Measurements from ENCODE around the gene POU2F1. TPM values are rescaled to one million over a fixed set of nuclear protein-coding genes. Genes with fewer than 3 reads are reported as not detected.

The POU2F1 gene
- total and polyA plus RNA-seq, 2 donors (not counting 1 experiment from before 2014, with no cell fraction given) = 5.2 to 48.8 TPM

DNA sequence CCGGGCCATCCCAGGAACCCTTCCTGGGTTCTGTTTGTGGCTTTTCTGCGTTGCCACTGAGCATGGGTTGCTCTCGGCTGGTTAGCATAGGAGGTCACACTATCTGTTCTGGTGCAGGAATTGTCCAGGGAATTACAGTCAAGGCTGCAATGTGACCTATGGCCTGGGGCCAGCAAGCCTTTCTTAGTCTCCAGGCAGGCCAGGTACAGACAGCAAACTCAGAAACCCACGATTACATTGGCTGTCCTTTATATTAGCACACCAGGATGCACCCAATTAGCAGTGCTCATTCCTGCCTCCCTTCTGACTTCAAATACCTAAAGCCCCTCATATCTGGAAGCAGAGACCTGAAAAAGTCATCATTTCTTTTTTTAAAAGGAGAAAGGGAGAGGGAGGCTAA is 242.4 kb downstream of the POU2F1 start:
- Histone ChIP-seq H2AFZ (ENCODE audit: insufficient read depth, low read depth, low read length, poor library complexity, severe bottlenecking) (no peak overlapping the region), H3K9ac (ENCODE audit: low read length) (no peak overlapping the region), H3K27ac (ENCODE audit: low read length in 2 of 2) (no peak overlapping the region), H3K27me3 (replicated peaks in 1 of 4; ENCODE audit: control extremely low read depth in 1 of 4, control insufficient read depth in 3 of 4, insufficient read depth in 4 of 4, low read length in 3 of 4) (no peaks in the 10 kb centered on the region), H3K36me3 (replicated peaks in 1 of 2; ENCODE audit: control extremely low read depth in 1 of 2, control insufficient read depth in 1 of 2, extremely low read depth in 1 of 2, insufficient read depth in 2 of 2, low read length in 1 of 2) (no peaks in the 10 kb centered on the region), H3K4me2 (replicated peaks; ENCODE audit: low read depth, low read length, poor library complexity, severe bottlenecking) (no peak overlapping the region), H4K20me1 (ENCODE audit: control insufficient read depth, insufficient read depth, low read length, poor library complexity, severe bottlenecking) (no peaks in the 10 kb centered on the region), H3K4me1 (ENCODE audit: control insufficient read depth in 2 of 2, insufficient read depth in 2 of 2, low read length in 2 of 2) (no peaks in the 10 kb centered on the region), H3K4me3 (ENCODE audit: control extremely low read depth in 1 of 5, extremely low read depth in 1 of 5, insufficient read depth in 1 of 5, low read depth in 2 of 5, low read length in 4 of 5) (no peak overlapping the region), H3K9me3 (ENCODE audit: control extremely low read depth in 1 of 3, control insufficient read depth in 2 of 3, insufficient read depth in 1 of 3, low read length in 2 of 3) (no peaks in the 10 kb centered on the region), H3K79me2 (ENCODE audit: control insufficient read depth, insufficient read depth, low read length) (no peaks in the 10 kb centered on the region)
- no peak for ATAC-seq (ENCODE audit: low read depth)
- Mint-ChIP-seq H3K27me3 (no peaks in the 10 kb centered on the region), H3K27ac (no peak overlapping the region), H3K9me3 (ENCODE audit: insufficient read depth) (no peaks in the 10 kb centered on the region), H3K4me1 (no peaks in the 10 kb centered on the region), H3K4me3 (no peak overlapping the region)
- TF ChIP-seq CTCF (IDR thresholded peaks at IDR 0.05) = no peak
- no peak for TF ChIP-seq EZH2 (IDR thresholded peaks at IDR 0.05; ENCODE audit: borderline replicate concordance, insufficient read depth, low read depth, low read length, poor library complexity, severe bottlenecking)
- DNase-seq = no peak
- CTCF ChIA-PET = no interaction called here
- POLR2A ChIA-PET = no interaction called here
- WGBS (ENCODE audit: insufficient coverage) = 96% methylated on average over 4 of the region's 4 CpGs
- intact Hi-C loops (cut with micrococcal nuclease) = no loop called here

DNA sequence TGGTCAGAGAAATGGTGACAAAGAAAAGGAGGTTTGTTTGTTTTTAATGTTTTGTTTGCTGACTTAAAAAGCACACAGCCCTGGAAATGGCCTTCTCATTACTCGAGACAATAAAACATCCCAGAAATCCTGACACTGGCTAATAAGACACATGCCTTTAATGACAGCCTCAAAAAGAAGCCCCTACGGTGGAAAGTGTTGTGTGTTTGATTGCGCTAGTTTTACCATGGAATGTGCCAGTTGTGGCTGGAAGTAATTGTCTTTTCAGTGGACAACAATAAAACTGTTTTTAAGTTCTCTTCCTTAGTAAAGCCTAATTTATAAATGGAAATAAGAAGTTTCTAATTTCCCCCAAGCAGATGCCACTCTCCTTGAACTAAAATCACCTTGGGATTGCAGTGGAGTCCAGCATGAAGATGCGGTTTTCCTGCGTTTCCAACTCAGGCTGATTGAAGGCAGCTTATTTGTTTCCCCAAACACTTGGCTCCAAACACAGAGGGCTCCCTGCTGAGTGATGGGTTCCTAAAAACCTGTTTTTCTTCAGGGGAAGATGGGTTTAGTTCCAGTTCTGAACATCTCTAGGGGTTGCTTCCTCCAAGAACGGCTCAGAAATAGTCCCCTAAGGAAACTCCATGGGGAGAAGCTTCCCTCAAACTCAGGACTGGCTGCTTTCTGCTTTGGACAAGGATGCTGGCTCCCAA is 243.3 kb downstream of the POU2F1 start:
- Histone ChIP-seq H3K79me2 (ENCODE audit: control insufficient read depth, insufficient read depth, low read length) (no peaks in the 10 kb centered on the region), H3K27me3 (replicated peaks in 1 of 4; ENCODE audit: control extremely low read depth in 1 of 4, control insufficient read depth in 3 of 4, insufficient read depth in 4 of 4, low read length in 3 of 4) (no peaks in the 10 kb centered on the region), H3K4me1 (ENCODE audit: control insufficient read depth in 2 of 2, insufficient read depth in 2 of 2, low read length in 2 of 2) (no peaks in the 10 kb centered on the region), H3K4me2 (replicated peaks; ENCODE audit: low read depth, low read length, poor library complexity, severe bottlenecking) (no peak overlapping the region), H3K9me3 (ENCODE audit: control extremely low read depth in 1 of 3, control insufficient read depth in 2 of 3, insufficient read depth in 1 of 3, low read length in 2 of 3) (no peaks in the 10 kb centered on the region), H3K4me3 (ENCODE audit: control extremely low read depth in 1 of 5, extremely low read depth in 1 of 5, insufficient read depth in 1 of 5, low read depth in 2 of 5, low read length in 4 of 5) (no peak overlapping the region), H3K27ac (ENCODE audit: low read length in 2 of 2) (no peak overlapping the region), H4K20me1 (ENCODE audit: control insufficient read depth, insufficient read depth, low read length, poor library complexity, severe bottlenecking) (no peaks in the 10 kb centered on the region), H2AFZ (ENCODE audit: insufficient read depth, low read depth, low read length, poor library complexity, severe bottlenecking) (no peak overlapping the region), H3K9ac (ENCODE audit: low read length) (no peak overlapping the region), H3K36me3 (replicated peaks in 1 of 2; ENCODE audit: control extremely low read depth in 1 of 2, control insufficient read depth in 1 of 2, extremely low read depth in 1 of 2, insufficient read depth in 2 of 2, low read length in 1 of 2) (no peaks in the 10 kb centered on the region)
- no peaks in the 10 kb centered on the region for H3K9me3 Mint-ChIP-seq (ENCODE audit: insufficient read depth)
- WGBS (ENCODE audit: insufficient coverage) = 95% methylated on average over 3 of the region's 6 CpGs
- ATAC-seq (ENCODE audit: low read depth) (no peak), DNase-seq (no peak)
- CTCF ChIA-PET = interaction anchor here (1.2 kb wide), 1 partner anchor 69 kb away, joined by 3 read pairs; no protein-coding TSS in a partner anchor
- POLR2A ChIA-PET = no interaction called here
- H3K4me1 Mint-ChIP-seq = no peaks in the 10 kb centered on the region
- no peak overlapping the region for H3K27ac Mint-ChIP-seq
- H3K4me3 Mint-ChIP-seq = no peak overlapping the region
- intact Hi-C loops (cut with micrococcal nuclease) = no loop called here
- TF ChIP-seq CTCF (IDR thresholded peaks at IDR 0.05) (no peak), EZH2 (IDR thresholded peaks at IDR 0.05; ENCODE audit: borderline replicate concordance, insufficient read depth, low read depth, low read length, poor library complexity, severe bottlenecking) (no peak)
- H3K27me3 Mint-ChIP-seq = no peaks in the 10 kb centered on the region
